ENCODE data around the gene LRRC30. TPM values are rescaled to one million over a fixed set of nuclear protein-coding genes. Genes with fewer than 3 reads are reported as not detected.

The LRRC30 gene
- total RNA-seq, 6 experiments from 2014 or later: not detected

- Histone ChIP-seq H3K4me1 (no peaks in the 10 kb centered on the region), H3K4me3 (no peak overlapping the region), H3K36me3 (no peaks in the 10 kb centered on the region), H3K9me3 (no peaks in the 10 kb centered on the region), H3K27ac (no peak overlapping the region), H3K27me3 (no peaks in the 10 kb centered on the region)
- ATAC-seq: no peak
- TF ChIP-seq POLR2A (IDR thresholded peaks at IDR 0.05): no peak
- no peak for DNase-seq
- WGBS (ENCODE audit: insufficient coverage, low coverage, low lambda C conversion rate, missing lambda C conversion rate): 71% methylated on average over 2 of the region's 2 CpGs
- intact Hi-C loops (cut with DNase I): no loop called here
Measured at GRCh38 chr18:7281579-7281978, 50.7 kb downstream of the LRRC30 start.

Other genes starting within 250 kb of the LRRC30 start
- under 1 TPM; 0.06 to 0.56 (median 0.29) TPM for gene LAMA1, start 113.3 kb upstream of the LRRC30 start, total RNA-seq

Data from right lobe of liver (tissue), 6 donors.